LNCaP clone FGC (cell line): ENCODE results near the gene AATF.

Experiments used
- DNase-seq: peaks from one replicate; pipeline ENCODE4 v3.0.0-alpha.2; 2011; ENCODE audit warnings: low read depth
- H3K4me3 ChIP-seq: 2 replicates; pipeline ENCODE4 v1.5.1; 2011; ENCODE audit warnings: mild to moderate bottlenecking, low read depth, low read length, control low read depth
- CTCF ChIP-seq: IDR thresholded peaks from 2 replicates; pipeline ENCODE4 v1.5.1; 2012; ENCODE audit warnings: mild to moderate bottlenecking; ENCODE audit not compliant: control insufficient read depth, insufficient read depth; ENCODE audit errors: extremely low read depth

The AATF gene

GRCh38 chr17:36911001-36911400 lies 37.8 kb upstream of the AATF start:
- no peak for TF ChIP-seq CTCF
- H3K4me3 ChIP-seq: no peak overlapping the region
- no peak for DNase-seq

GRCh38 chr17:36913132-36913531 lies 35.6 kb upstream of the AATF start:
- no peak for DNase-seq
- no peak for TF ChIP-seq CTCF

GRCh38 chr17:36918211-36918691 lies 30.5 kb upstream of the AATF start:
- no peak for TF ChIP-seq CTCF
- no peak for DNase-seq
- H3K4me3 ChIP-seq: no peak overlapping the region

More at GRCh38 chr17:36913132-36913531, 35.6 kb upstream of the AATF start:
- H3K4me3 ChIP-seq: no peak overlapping the region

GRCh38 chr17:36919407-36919968 lies 29.3 kb upstream of the AATF start:
- no peak overlapping the region for H3K4me3 ChIP-seq
- no peak for DNase-seq
- TF ChIP-seq CTCF: no peak

GRCh38 chr17:36920032-36921005 lies 28.4 kb upstream of the AATF start:
- TF ChIP-seq CTCF: no peak
- DNase-seq: no peak
- H3K4me3 ChIP-seq: no peak overlapping the region

GRCh38 chr17:36921095-36921851 lies 27.5 kb upstream of the AATF start:
- DNase-seq: peak; percentile 33
- no peak overlapping the region for H3K4me3 ChIP-seq

More at GRCh38 chr17:36921095-36921851, 27.5 kb upstream of the AATF start:
- TF ChIP-seq CTCF: no peak
